HCT116 (cell line): ENCODE data around the gene SETD2. TPM values are rescaled to one million over a fixed set of nuclear protein-coding genes. Genes with fewer than 3 reads are reported as not detected.

ENCODE experiments used
- ATAC-seq: fragments of 200-7000 bp; cut with Tn5 transposase; 2 replicates; pipeline ENCODE4 v1.9.1; 2020; ENCODE audit warnings: mild to moderate bottlenecking, moderate library complexity
- BruUV-seq: library from RNA; stranded (reverse); fragments of 400-500 nt; replicated peaks from 2 replicates; lab custom pipeline; 2021; lab: Mats Ljungman, UMichigan
- CTCF ChIA-PET: fragments of 300-600 bp; sonication (Branson Sonifier 250); formaldehyde crosslinking; loops from one replicate; lab custom pipeline; 2021; ENCODE audit warnings: antibody characterized with exemption; lab: Charles Lee
- POLR2A ChIA-PET: fragments of 300-600, 350-600 bp; sonication (Branson Sonifier 250); formaldehyde crosslinking; loops from one replicate; lab custom pipeline; 2021; ENCODE audit warnings: antibody characterized with exemption; lab: Charles Lee
- RAD21 ChIA-PET, 2 experiments: fragments of 300-600 bp; sonication (Branson Sonifier 250); formaldehyde crosslinking; loops; one replicate each; lab custom pipeline; 2023; ENCODE audit warnings: low total read pairs in 2 of 2; ENCODE audit not compliant: uncharacterized antibody in 2 of 2, unreplicated experiment in 2 of 2, low non-redundant PET in 1 of 2; lab: Charles Lee
- DNase-seq: peaks from one replicate; pipeline ENCODE4 v3.0.0-alpha.2; 2010; ENCODE audit warnings: low read depth, low spot score
- H2AFZ ChIP-seq: fragments of 200-600 bp; shearing (Covaris generic), sonication (generic); 2 replicates; pipeline ENCODE4 v1.6.1; 2017; ENCODE audit warnings: low read depth, mixed run types, mixed read lengths, antibody characterized with exemption, low read length; ENCODE audit not compliant: poor library complexity, severe bottlenecking
- H3K27ac ChIP-seq: 2 replicates; pipeline ENCODE4 v1.5.1; 2012; ENCODE audit warnings: low read depth, low read length
- H3K27me3 ChIP-seq: fragments of 200-600 bp; sonication (generic); 2 replicates; pipeline ENCODE4 v1.6.1; 2016; ENCODE audit warnings: mixed run types, low read length, mixed read lengths; ENCODE audit not compliant: insufficient read depth
- H3K36me3 ChIP-seq, 2 experiments: fragments of 200-500 bp in 1 of 2; fragments of 200-600 bp in 1 of 2; sonication (Bioruptor generic) in 1 of 2; sonication (generic) in 1 of 2; 2 replicates each; pipeline versions ENCODE4 v1.5.1 to v1.6.1; 2014 to 2016; ENCODE audit warnings: low read length in 2 of 2, inconsistent platforms in 1 of 2, mixed read lengths in 1 of 2, mixed run types in 1 of 2; ENCODE audit not compliant: insufficient read depth in 2 of 2, control insufficient read depth in 1 of 2
- H3K4me1 ChIP-seq, 2 experiments: fragments of 200-600 bp in 1 of 2; sonication (generic) in 1 of 2; 2 replicates each; pipeline versions ENCODE4 v1.5.1 to v1.6.1; 2012 to 2017; ENCODE audit warnings: low read length in 2 of 2, inconsistent platforms in 1 of 2, mild to moderate bottlenecking in 1 of 2, mixed read lengths in 1 of 2, mixed run types in 1 of 2, moderate library complexity in 1 of 2; ENCODE audit not compliant: insufficient read depth in 2 of 2, control insufficient read depth in 1 of 2
- H3K4me2 ChIP-seq: fragments of 200-600 bp; sonication (generic); 2 replicates; pipeline ENCODE4 v1.6.1; 2017; ENCODE audit warnings: mixed run types, low read length, mixed read lengths
- H3K4me3 ChIP-seq, 2 experiments: fragments of 200-600 bp in 1 of 2; sonication (generic) in 1 of 2; replicated peaks in 1 of 2; 2 replicates each; pipeline ENCODE4 v1.5.1; 2011 to 2016; ENCODE audit warnings: low read length in 2 of 2, control low read depth in 1 of 2, low read depth in 1 of 2, mild to moderate bottlenecking in 1 of 2, mixed read lengths in 1 of 2, mixed run types in 1 of 2
- H3K79me2 ChIP-seq: fragments of 200-600 bp; sonication (generic); 2 replicates; pipeline ENCODE4 v1.6.1; 2017; ENCODE audit warnings: mild to moderate bottlenecking, mixed run types, low read length, moderate library complexity, mixed read lengths; ENCODE audit not compliant: insufficient read depth
- H3K9ac ChIP-seq: fragments of 200-600 bp; sonication (generic); 2 replicates; pipeline ENCODE4 v1.6.1; 2016; ENCODE audit warnings: low read length, mixed read lengths
- H3K9me2 ChIP-seq: fragments of 200-600 bp; sonication (generic), shearing (Covaris generic); 2 replicates; pipeline ENCODE4 v1.6.1; 2017; ENCODE audit warnings: mixed run types, mild to moderate bottlenecking, moderate library complexity; ENCODE audit not compliant: insufficient read depth
- H3K9me3 ChIP-seq, 2 experiments: fragments of 200-500 bp in 1 of 2; fragments of 200-600 bp in 1 of 2; sonication (Bioruptor generic) in 1 of 2; sonication (generic) in 1 of 2; 2 replicates each; pipeline ENCODE4 v1.6.1; 2014 to 2017; ENCODE audit warnings: low read length in 2 of 2, mixed read lengths in 2 of 2, inconsistent platforms in 1 of 2, low read depth in 1 of 2, mild to moderate bottlenecking in 1 of 2, mixed run types in 1 of 2, moderate library complexity in 1 of 2; ENCODE audit not compliant: control insufficient read depth in 1 of 2, insufficient read depth in 1 of 2
- H4K20me1 ChIP-seq: fragments of 200-600 bp; sonication (generic), shearing (Covaris generic); 2 replicates; pipeline ENCODE4 v1.6.1; 2017; ENCODE audit warnings: mixed run types, mild to moderate bottlenecking, moderate library complexity; ENCODE audit not compliant: insufficient read depth
- EZH2phosphoT487 ChIP-seq: fragments of 200-600 bp; IDR thresholded peaks from 2 replicates; pipeline ENCODE4 v1.6.1; 2018; ENCODE audit warnings: antibody characterized with exemption, borderline replicate concordance
- POLR2AphosphoS5 ChIP-seq: IDR thresholded peaks from 2 replicates; pipeline ENCODE4 v1.6.1; 2011; ENCODE audit warnings: mild to moderate bottlenecking, low read depth, low read length, moderate library complexity
- RAD21 ChIP-seq: IDR thresholded peaks from 2 replicates; pipeline ENCODE4 v1.6.1; 2012; ENCODE audit warnings: low read depth, mild to moderate bottlenecking
- YY1 ChIP-seq: IDR thresholded peaks from 2 replicates; pipeline ENCODE4 v1.6.1; 2011; ENCODE audit warnings: low read length, low read depth, moderate library complexity, mild to moderate bottlenecking; ENCODE audit not compliant: insufficient replicate concordance; ENCODE audit errors: extremely low read depth
- ZBTB33 ChIP-seq: IDR thresholded peaks from 2 replicates; pipeline ENCODE4 v1.6.1; 2011; ENCODE audit warnings: mild to moderate bottlenecking, low read length, moderate library complexity; ENCODE audit not compliant: insufficient replicate concordance; ENCODE audit errors: extremely low read depth
- ZFX ChIP-seq: fragments of 450-650 bp; IDR thresholded peaks from 2 replicates; pipeline ENCODE4 v1.6.1; 2017
- intact Hi-C: fragments of 100-400 bp; cut with micrococcal nuclease; formaldehyde crosslinking; loops from 2 replicates; pipeline ENCODE4 v1.10.0; 2022
- total RNA-seq: library from RNA; stranded (reverse); gene quantifications from one replicate; pipeline ENCODE4 v1.2.1, GENCODE V29; 2021; ENCODE audit not compliant: unreplicated experiment

Gene SETD2
- total RNA-seq, 1 experiment from 2014 or later = 33.0 TPM

GRCh38 chr3:46976326-46977190, 187.4 kb downstream of the SETD2 start, which contains the start of gene CCDC12:
CCDC12 (minus strand) TSS chr3:46976745; CDS start chr3:46976732, 13 bp downstream.
- ATAC-seq (peak; percentile 78), DNase-seq (peak; percentile 97)
- H3K36me3 ChIP-seq = peaks cover 0 to 9% of the 10 kb centered on the region in 2 experiments; a peak in 1 of 4 replicates
- peaks cover 14% of the 10 kb centered on the region; the same call in 1 of the 2 replicates for H4K20me1 ChIP-seq
- H3K4me2 ChIP-seq = peak within 1 kb of the TSS; percentile 76
- H3K9me2 ChIP-seq = no peaks in the 10 kb centered on the region
- H3K9me3 ChIP-seq = no peaks in the 10 kb centered on the region
- POLR2A ChIA-PET = interaction anchor here (0.6 to 1.4 kb wide), 11 partner anchors 17 to 318 kb away, joined by 3 to 5 read pairs (median 4); partner anchors contain the start of gene SETD2
- H3K9ac ChIP-seq = peak within 1 kb of the TSS; percentile 78
- peak within 1 kb of the TSS; percentile 69 to 74 for H3K4me3 ChIP-seq
- peaks cover 63% of the 10 kb centered on the region for H3K79me2 ChIP-seq
- peak within 1 kb of the TSS; percentile 83 for H3K27ac ChIP-seq
- H3K27me3 ChIP-seq = no peaks in the 10 kb centered on the region
- H2AFZ ChIP-seq = no peak within 1 kb of the TSS
- peaks cover 21 to 46% of the 10 kb centered on the region in 2 experiments for H3K4me1 ChIP-seq
- no TSS peak for BruUV-seq
- CTCF ChIA-PET = interaction anchor here (0.6 to 1.3 kb wide), 4 partner anchors 41 to 360 kb away, joined by 3 to 5 read pairs (median 4); no protein-coding TSS in a partner anchor
- TF ChIP-seq YY1 = peak; percentile 93
- TF ChIP-seq RAD21 = no peak
- TF ChIP-seq EZH2phosphoT487 = no peak
- peak; percentile 44 for TF ChIP-seq ZFX
- TF ChIP-seq ZBTB33 = peak; percentile 59
- peak; percentile 74 for TF ChIP-seq POLR2AphosphoS5
- RAD21 ChIA-PET = interaction anchor here in 1 of 2 experiments (0.9 to 1.1 kb wide), 2 partner anchors 41 to 43 kb away, joined by 3 read pairs; no protein-coding TSS in a partner anchor
- intact Hi-C loops = loop anchor here (5.0 kb wide), 1 partner anchor 39 kb away; no protein-coding TSS in a partner anchor
